ENCODE data around the gene SOX8. TPM values are rescaled to one million over a fixed set of nuclear protein-coding genes. Genes with fewer than 3 reads are reported as not detected.

SOX8 gene
- total RNA-seq, 1 donor from 2014 or later, result 0.75 TPM

DNA sequence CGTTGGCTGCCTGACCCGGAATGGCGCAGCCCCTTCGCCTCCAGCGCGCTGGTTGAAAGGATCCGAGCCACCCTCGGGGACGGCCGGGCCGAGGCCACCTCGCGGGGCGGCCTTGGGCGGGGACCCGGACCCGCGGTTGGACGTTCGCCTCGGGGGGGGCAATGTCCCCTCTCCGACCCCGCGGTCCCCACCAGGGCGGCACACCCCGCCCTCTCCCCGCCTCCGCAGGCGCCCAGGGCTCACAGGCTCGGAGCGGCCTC, 1.0 kb upstream of the SOX8 start:
- DNase-seq (ENCODE audit: low spot score), result no peak
- H3K4me3 Mint-ChIP-seq, result no peak overlapping the region
- Histone ChIP-seq H2AFZ (replicated peaks) (no peak overlapping the region), H3F3A (ENCODE audit: low read depth) (peaks cover 28% of the 10 kb centered on the region), H3K4me2 (peak overlapping the region; percentile 94), H4K20me1 (ENCODE audit: low read depth) (peaks cover 31% of the 10 kb centered on the region), H3K4me3 (peak overlapping the region; percentile 63), H3K36me3 (no peaks in the 10 kb centered on the region), H3K27ac (no peak overlapping the region), H3K79me2 (ENCODE audit: low read depth) (no peaks in the 10 kb centered on the region), H3K4me1 (peaks cover 23% of the 10 kb centered on the region), H3K9ac (no peak overlapping the region), H3K27me3 (peaks cover 68% of the 10 kb centered on the region), H3K9me3 (ENCODE audit: low read depth) (no peaks in the 10 kb centered on the region)
- no peak overlapping the region for H3K27ac Mint-ChIP-seq
- H3K36me3 Mint-ChIP-seq, result no peaks in the 10 kb centered on the region
- peaks cover 18% of the 10 kb centered on the region for H3K4me1 Mint-ChIP-seq
- H3K9me3 Mint-ChIP-seq, result no peaks in the 10 kb centered on the region
- H3K27me3 Mint-ChIP-seq (ENCODE audit: insufficient read depth, low read depth), result peaks cover 16% of the 10 kb centered on the region
- TF ChIP-seq EZH2 (IDR thresholded peaks at IDR 0.05) (peak; percentile 93), EZH2phosphoT487 (IDR thresholded peaks at IDR 0.05) (peak; percentile 39)
- TF ChIP-seq, protein P1, sequence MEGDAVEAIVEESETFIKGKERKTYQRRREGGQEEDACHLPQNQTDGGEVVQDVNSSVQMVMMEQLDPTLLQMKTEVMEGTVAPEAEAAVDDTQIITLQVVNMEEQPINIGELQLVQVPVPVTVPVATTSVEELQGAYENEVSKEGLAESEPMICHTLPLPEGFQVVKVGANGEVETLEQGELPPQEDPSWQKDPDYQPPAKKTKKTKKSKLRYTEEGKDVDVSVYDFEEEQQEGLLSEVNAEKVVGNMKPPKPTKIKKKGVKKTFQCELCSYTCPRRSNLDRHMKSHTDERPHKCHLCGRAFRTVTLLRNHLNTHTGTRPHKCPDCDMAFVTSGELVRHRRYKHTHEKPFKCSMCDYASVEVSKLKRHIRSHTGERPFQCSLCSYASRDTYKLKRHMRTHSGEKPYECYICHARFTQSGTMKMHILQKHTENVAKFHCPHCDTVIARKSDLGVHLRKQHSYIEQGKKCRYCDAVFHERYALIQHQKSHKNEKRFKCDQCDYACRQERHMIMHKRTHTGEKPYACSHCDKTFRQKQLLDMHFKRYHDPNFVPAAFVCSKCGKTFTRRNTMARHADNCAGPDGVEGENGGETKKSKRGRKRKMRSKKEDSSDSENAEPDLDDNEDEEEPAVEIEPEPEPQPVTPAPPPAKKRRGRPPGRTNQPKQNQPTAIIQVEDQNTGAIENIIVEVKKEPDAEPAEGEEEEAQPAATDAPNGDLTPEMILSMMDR (IDR thresholded peaks at IDR 0.05), result no peak

DNA sequence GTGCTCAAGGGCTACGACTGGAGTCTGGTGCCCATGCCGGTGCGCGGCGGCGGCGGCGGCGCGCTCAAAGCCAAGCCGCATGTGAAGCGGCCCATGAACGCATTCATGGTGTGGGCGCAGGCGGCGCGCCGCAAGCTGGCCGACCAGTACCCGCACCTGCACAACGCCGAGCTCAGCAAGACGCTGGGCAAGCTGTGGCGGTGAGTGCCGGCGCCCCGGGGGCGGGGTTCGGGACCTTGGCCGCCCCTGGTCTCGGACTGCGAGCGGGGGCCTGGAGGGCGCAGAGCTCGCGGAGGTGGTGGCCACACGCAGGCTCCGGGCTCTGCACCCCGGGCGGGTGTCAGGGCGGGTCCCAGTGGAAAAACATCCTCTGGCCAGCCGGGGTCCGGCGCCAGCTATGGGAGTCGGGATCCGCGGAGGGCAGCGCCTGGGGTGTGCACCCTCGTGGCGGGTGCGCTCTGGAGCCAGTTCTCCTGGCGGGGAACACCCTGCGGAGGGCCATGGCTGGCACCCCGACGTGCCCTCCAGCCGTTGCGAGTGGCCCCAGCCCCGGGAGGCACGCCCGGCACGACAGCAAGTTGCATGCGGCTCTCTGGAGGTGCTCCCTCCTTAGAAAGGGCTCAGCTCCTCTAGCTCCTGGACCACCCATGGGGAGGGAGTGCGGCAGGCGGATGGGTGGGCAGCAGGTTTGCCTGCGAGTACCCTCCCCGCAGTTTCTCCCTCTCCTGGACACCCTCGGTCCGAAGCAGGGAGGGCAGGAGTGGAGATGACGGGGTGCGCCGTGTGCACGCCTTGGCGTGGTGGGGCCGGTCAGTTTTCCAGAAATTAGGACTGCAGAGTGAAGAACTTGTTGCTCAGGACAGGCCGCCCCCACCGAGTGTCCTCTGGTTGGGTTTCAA, 824 bp downstream of the SOX8 start:
- H3F3A ChIP-seq (ENCODE audit: low read depth), result peaks cover 28% of the 10 kb centered on the region
- no peaks in the 10 kb centered on the region for H3K36me3 Mint-ChIP-seq
- peaks cover 13% of the 10 kb centered on the region for H3K27me3 Mint-ChIP-seq (ENCODE audit: insufficient read depth, low read depth)
- H3K27ac Mint-ChIP-seq, result no peak overlapping the region
- no peaks in the 10 kb centered on the region for H3K9me3 ChIP-seq (ENCODE audit: low read depth)
- H3K9me3 Mint-ChIP-seq, result no peaks in the 10 kb centered on the region
- peak overlapping the region; percentile 94 for H3K4me2 ChIP-seq
- H3K4me1 Mint-ChIP-seq, result peaks cover 18% of the 10 kb centered on the region
- peak; percentile 68 for DNase-seq (ENCODE audit: low spot score)
- H3K9ac ChIP-seq, result no peak overlapping the region
- H3K4me1 ChIP-seq, result peaks cover 23% of the 10 kb centered on the region
- peak overlapping the region; percentile 84 for H3K4me3 Mint-ChIP-seq
- peaks cover 31% of the 10 kb centered on the region for H4K20me1 ChIP-seq (ENCODE audit: low read depth)
- H2AFZ ChIP-seq (replicated peaks), result peak overlapping the region; percentile 9
- no peak overlapping the region for H3K27ac ChIP-seq
- peaks cover 68% of the 10 kb centered on the region for H3K27me3 ChIP-seq
- TF ChIP-seq EZH2phosphoT487 (IDR thresholded peaks at IDR 0.05) (peak; percentile 93), EZH2 (IDR thresholded peaks at IDR 0.05) (peak; percentile 95)
- TF ChIP-seq, protein P1 (IDR thresholded peaks at IDR 0.05), result no peak
- peak overlapping the region; percentile 63 for H3K4me3 ChIP-seq
- H3K36me3 ChIP-seq, result no peaks in the 10 kb centered on the region
- no peaks in the 10 kb centered on the region for H3K79me2 ChIP-seq (ENCODE audit: low read depth)

DNA sequence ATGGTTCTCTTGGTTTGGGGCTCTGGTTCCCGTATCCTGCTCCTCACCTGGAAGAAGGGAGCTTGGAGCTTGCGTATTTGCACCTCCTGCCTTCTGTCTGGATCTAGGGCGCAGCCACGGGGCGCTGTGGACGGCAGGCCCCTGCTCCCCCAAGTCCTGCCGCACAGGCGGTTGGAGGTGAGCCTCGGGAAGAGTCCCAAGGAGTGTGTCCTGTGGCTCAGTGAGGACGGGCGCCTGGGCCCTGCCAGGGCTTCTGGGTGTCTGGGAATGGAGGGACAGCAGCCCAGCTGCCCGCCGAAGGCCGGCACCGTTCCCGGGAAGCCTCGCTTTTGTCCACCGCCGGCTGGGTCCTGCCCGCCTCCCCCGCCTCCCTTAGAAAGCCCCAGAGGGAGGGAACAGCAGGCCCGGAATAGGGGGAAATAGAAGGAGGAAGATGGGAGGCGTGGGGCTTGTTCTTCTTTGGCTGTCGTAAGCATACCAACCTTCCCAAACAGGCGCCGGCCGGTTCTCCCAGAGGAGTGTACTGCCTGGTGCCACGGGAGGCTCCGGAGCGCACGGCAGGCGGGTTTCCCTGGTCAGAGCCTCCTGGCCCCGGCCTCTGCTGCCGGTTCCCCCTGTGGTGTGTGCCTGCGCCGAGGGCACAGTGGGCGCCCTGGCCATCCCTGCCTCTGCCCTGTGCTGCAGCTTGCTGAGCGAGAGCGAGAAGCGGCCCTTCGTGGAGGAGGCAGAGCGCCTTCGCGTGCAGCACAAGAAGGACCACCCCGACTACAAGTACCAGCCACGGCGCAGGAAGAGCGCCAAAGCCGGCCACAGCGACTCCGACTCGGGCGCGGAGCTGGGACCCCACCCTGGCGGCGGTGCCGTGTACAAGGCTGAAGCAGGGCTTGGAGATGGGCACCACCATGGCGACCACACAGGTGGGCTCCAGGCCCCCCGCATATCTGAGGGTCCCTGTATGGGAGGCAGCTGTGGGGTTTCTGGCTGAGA, 1.8 kb downstream of the SOX8 start:
- H3K36me3 Mint-ChIP-seq, result no peaks in the 10 kb centered on the region
- peaks cover 8% of the 10 kb centered on the region for H3K27me3 Mint-ChIP-seq (ENCODE audit: insufficient read depth, low read depth)
- H3K4me3 Mint-ChIP-seq, result peak overlapping the region; percentile 84
- Histone ChIP-seq H3K9me3 (ENCODE audit: low read depth) (no peaks in the 10 kb centered on the region), H3K4me3 (peak overlapping the region; percentile 63), H3K4me2 (peak overlapping the region; percentile 94), H3K79me2 (ENCODE audit: low read depth) (no peaks in the 10 kb centered on the region), H3K27ac (no peak overlapping the region), H3K36me3 (no peaks in the 10 kb centered on the region), H4K20me1 (ENCODE audit: low read depth) (peaks cover 31% of the 10 kb centered on the region), H2AFZ (replicated peaks) (no peak overlapping the region), H3K27me3 (peaks cover 64% of the 10 kb centered on the region), H3K9ac (no peak overlapping the region), H3F3A (ENCODE audit: low read depth) (peaks cover 28% of the 10 kb centered on the region), H3K4me1 (peaks cover 23% of the 10 kb centered on the region)
- peak; percentile 69 for DNase-seq (ENCODE audit: low spot score)
- no peaks in the 10 kb centered on the region for H3K9me3 Mint-ChIP-seq
- no peak for TF ChIP-seq EZH2 (IDR thresholded peaks at IDR 0.05)
- TF ChIP-seq, protein P1 (IDR thresholded peaks at IDR 0.05), result no peak
- no peak for TF ChIP-seq EZH2phosphoT487 (IDR thresholded peaks at IDR 0.05)
- no peak overlapping the region for H3K27ac Mint-ChIP-seq
- peaks cover 11% of the 10 kb centered on the region for H3K4me1 Mint-ChIP-seq

All from neural progenitor cell (in vitro differentiated cells).